ENCODE data around the gene ASAP2. TPM values are rescaled to one million over a fixed set of nuclear protein-coding genes. Genes with fewer than 3 reads are reported as not detected.

Gene ASAP2
- total RNA-seq, result 25.8 and 27.3 TPM in 2 replicates

GRCh38 chr2:9205963-9206948 lies at the start of gene ASAP2:
TSS of gene ASAP2 (plus strand) at chr2:9206812. CDS start at chr2:9207105, 293 bp downstream.

GRCh38 chr2:9423100-9423921 lies 216.7 kb downstream of the ASAP2 start, which contains the start of the genes CPSF3 and ITGB1BP1:
TSS of gene CPSF3 (plus strand) at chr2:9423654. CDS start at chr2:9423774, 120 bp downstream.
TSS of gene ITGB1BP1 (minus strand) at chr2:9423528. CDS start at chr2:9418697, 4,831 bp downstream.

Other genes starting within 250 kb of the ASAP2 start
- 13.9 and 36.6 TPM in 2 replicates for gene MBOAT2, start 203.1 kb upstream of the ASAP2 start, total RNA-seq
- 58.3 and 69.7 TPM in 2 replicates for gene ITGB1BP1, start 216.7 kb downstream of the ASAP2 start, total RNA-seq
- gene CPSF3, start 216.8 kb downstream of the ASAP2 start, total RNA-seq, result 24.6 and 24.9 TPM in 2 replicates